LHCN-M2 (cell line): ENCODE results near the gene PFKM. TPM values are rescaled to one million over a fixed set of nuclear protein-coding genes. Genes with fewer than 3 reads are reported as not detected.

Source experiments
- DNase-seq: peaks from one replicate; pipeline ENCODE4 v3.0.0-alpha.2; 2012; ENCODE audit warnings: low read depth
- polyA plus RNA-seq: library from polyadenylated mRNA; unstranded; fragments of >200 nt; gene quantifications from one replicate; pipeline ENCODE4 v1.2.1, GENCODE V29; 2012; ENCODE audit warnings: missing spikeins
- total RNA-seq: library from RNA; depleted of rRNA; stranded (reverse); fragments of >200 nt; gene quantifications from 2 replicates; pipeline ENCODE4 v1.2.3, GENCODE V29; 2014; rRNA removed

Gene PFKM
- 64.9 and 81.9 TPM in 2 replicates for total RNA-seq
- 42.2 TPM for polyA plus RNA-seq

GRCh38 chr12:48119078-48119833 lies at the start of gene PFKM:
Gene PFKM, plus strand, starts transcription at chr12:48119364. Its CDS starts 3,411 bp downstream, at chr12:48122775.
- DNase-seq: peak; percentile 86

- DNase-seq: no peak
Measured at GRCh38 chr12:48070033-48070432, 49.1 kb upstream of the PFKM start.

GRCh38 chr12:48070731-48071130 lies 48.4 kb upstream of the PFKM start:
- DNase-seq: no peak

GRCh38 chr12:48071808-48072207 lies 47.4 kb upstream of the PFKM start:
- DNase-seq: no peak

GRCh38 chr12:48072266-48072665 lies 46.9 kb upstream of the PFKM start:
- no peak for DNase-seq

- no peak for DNase-seq
Measured at GRCh38 chr12:48074266-48074665, 44.9 kb upstream of the PFKM start.

GRCh38 chr12:48075832-48076231 lies 43.3 kb upstream of the PFKM start:
- no peak for DNase-seq

- no peak for DNase-seq
Measured at GRCh38 chr12:48077111-48077510, 42.1 kb upstream of the PFKM start.

- peak; percentile 65 for DNase-seq
Measured at GRCh38 chr12:48078901-48079300, 40.3 kb upstream of the PFKM start.

GRCh38 chr12:48080285-48080684 lies 38.9 kb upstream of the PFKM start:
- DNase-seq: no peak

- DNase-seq: no peak
Measured at GRCh38 chr12:48080821-48081220, 38.3 kb upstream of the PFKM start.

GRCh38 chr12:48084066-48084465 lies 35.1 kb upstream of the PFKM start:
- no peak for DNase-seq

- no peak for DNase-seq
Measured at GRCh38 chr12:48084841-48085460, 34.2 kb upstream of the PFKM start.

- no peak for DNase-seq
Measured at GRCh38 chr12:48086327-48086726, 32.8 kb upstream of the PFKM start.

GRCh38 chr12:48092611-48093010 lies 26.6 kb upstream of the PFKM start:
- no peak for DNase-seq

GRCh38 chr12:48104531-48104930 lies 14.6 kb upstream of the PFKM start:
- no peak for DNase-seq

- DNase-seq: no peak
Measured at GRCh38 chr12:48105321-48105866, 13.8 kb upstream of the PFKM start.

- peak; percentile 86 for DNase-seq
Measured at GRCh38 chr12:48105867-48106680, 13.1 kb upstream of the PFKM start, which contains the start of gene SENP1. Gene SENP1, minus strand, starts transcription at chr12:48106079. Its CDS starts 4,607 bp downstream, at chr12:48101472.

GRCh38 chr12:48106681-48107613 lies 12.2 kb upstream of the PFKM start:
- no peak for DNase-seq

GRCh38 chr12:48109424-48109823 lies 9.7 kb upstream of the PFKM start:
- no peak for DNase-seq
